T-helper 2 cell (primary cell): ENCODE measurements around the gene USP25.

Source experiments
- DNase-seq, 5 experiments: peaks; one replicate each; pipeline versions ENCODE4 v3.0.0 to v3.0.0-alpha.2; 2012 to 2022

The USP25 gene

DNA sequence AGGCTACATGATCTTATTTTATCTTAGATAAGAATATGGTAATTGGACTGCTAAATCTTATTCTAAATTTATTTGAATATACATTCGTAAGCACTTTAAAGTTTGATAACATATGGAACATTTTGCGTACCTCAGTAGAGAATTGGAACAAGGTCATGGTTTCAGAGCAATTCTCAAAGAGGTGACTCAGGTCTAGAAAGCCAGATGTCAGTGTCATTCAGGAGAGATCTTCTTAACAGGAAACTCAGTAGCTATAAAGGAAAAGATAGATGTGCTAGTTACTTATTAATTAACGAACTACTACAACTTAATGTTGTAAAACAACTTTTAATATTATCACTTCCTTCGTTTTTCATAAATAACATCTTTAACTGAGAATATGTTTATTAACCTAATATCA lies 142.5 kb downstream of the USP25 start:
- no peak for DNase-seq

DNA sequence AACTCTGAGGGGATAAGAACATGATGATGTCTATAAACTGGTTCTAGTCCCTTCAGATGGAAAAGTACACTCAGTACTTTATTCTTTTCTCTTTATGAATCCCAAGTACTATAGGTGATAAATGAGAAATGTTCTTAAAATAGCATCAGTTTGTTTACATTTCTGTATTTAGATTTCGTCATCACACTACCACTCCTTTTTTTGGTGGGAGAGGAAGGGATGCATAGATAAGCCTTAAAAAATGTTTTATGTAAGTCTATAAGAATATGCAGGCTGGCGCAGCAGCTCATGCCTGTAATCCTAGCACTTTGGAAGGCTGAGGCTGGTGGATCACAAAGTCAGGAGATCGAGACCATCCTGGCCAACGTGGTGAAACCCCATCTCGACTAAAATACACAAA lies 144.8 kb downstream of the USP25 start:
- DNase-seq, result no peak

DNA sequence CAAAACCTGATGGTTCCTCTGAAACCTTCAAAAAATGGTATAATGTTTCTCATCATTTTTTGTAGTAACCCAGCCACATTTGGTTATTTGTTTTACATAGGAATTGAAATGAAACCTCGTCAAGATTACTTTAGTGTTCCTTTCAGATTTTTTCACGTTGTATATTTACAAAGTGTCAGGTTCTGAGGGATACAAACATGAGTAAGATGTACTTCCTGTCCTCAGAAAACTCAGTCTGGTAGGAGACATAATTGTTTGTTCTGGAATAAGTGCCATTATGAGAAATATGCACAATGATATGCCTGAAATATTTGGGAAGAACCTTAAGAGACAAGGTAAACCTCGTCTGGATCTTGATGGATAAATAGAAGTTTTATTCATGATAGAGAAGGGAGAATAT lies 145.5 kb downstream of the USP25 start:
- DNase-seq, result no peak

DNA sequence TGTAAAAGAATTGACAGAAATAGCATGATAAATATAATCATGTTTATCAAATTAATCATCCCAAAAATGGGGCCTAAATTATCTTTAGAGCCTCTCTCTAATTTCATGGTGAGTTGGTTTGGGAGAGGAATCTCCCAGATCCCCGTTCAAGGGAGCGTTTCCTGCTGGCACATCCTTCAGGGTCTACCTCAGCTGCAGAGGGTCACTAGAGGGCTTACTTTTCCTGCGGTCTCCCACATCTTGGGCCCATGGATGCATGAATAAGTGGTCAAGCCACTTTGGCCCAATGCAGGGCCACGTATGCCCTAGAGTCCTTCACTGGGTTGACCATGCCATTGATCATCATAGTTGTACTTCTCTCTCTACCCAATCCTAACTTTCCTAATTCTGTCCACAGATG lies 164.1 kb downstream of the USP25 start:
- DNase-seq, result no peak

DNA sequence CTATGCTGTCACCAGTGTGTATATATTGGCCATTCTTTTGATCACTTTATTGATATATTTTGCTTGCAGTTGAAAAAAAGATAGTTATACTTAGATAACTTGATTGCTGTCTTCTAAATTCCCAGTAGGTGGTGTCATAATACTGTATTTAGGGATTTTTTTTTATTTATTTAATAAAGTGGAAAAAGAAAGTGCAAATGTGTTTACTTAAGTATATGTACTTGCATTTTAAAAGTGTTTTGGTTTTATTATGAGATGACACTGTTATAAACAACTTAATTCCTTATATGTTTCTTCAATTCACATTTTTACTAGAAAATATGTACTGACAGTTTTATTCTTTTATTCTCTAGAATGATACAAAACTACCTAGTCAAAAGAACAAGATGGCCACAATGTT lies 164.8 kb downstream of the USP25 start:
- DNase-seq, result no peak

DNA sequence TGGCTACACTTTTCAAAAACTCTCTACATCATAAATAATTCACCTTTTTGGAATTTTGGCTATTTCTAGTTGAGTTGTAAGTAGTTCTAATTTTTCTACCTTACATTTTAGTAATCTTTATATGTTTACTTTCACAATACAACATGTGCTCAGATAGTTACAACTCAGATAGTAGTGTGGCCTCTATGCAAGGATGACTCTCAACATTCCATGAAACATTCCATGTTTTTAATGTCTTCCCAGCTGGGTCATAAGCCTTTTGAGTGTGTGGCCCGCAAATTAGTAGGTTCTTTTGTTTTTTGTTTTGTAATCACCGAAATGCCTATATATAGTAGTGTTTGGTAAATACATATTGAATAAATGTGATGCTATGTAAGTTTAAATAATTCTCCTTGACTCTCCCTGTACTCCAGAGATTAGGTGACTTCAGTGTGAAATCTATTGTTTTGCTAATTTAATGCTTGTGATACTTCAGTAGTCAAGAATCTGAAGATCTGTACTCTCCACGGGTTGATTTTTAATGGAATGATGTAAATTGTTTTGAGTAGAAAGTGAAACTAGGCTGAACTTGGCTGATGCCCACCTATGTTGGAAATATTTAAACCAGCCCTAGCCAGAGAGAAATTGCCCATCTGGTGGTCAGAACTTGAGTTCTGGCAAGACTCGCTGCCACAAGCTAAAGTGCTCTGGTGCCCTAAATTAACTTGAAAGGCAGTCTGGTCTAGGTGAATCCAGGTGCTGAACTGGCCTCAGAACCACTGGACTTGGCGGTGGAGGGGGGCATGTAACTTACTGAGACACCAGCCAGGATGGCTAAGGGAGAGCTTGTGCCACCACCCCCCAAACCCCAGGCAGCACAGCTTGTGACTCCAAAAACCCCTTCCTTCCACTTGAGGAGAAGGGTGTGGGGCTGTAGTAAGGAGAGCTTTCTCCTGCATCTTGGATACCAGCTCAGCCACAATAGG lies 165.6 kb downstream of the USP25 start:
- no peak for DNase-seq

DNA sequence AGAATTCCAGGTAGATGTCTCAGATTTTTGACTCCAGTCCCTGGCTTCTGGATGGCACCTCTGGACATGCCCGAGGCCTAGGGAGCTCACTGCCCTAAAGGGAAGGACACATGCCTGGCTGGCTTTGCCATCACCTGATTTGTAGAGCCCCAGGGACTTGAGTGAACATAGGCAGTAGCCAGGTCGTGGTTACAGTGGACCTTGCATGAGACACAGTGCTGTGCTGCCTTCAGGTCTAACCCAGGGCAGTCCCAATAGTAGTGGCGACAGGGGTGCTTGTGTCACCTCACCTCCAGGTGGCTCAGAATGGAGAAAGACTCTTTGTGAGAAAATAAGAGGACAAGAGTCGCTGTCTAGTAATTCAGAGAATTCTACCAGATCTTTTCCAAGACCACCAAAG lies 166.7 kb downstream of the USP25 start:
- DNase-seq, result no peak

DNA sequence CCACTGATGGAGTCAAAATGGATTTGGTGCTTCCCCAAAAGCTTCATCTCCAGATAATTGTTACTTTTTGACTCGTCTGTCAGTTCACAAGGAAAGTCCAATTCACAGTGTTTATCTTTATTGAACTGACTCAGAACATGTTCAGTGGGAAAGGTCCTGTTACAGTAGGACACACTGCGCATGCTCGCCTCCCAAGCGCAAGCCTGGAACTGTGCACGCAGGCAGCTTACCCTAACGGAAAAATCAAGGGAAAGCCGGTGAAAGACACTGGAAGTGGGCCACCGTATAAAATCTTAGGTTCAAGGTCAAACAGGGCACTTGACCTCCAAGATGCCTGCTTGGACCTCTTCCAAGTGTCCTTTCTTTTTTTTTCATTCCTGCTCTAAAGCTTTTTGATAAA lies 174.6 kb downstream of the USP25 start:
- DNase-seq, result no peak

DNA sequence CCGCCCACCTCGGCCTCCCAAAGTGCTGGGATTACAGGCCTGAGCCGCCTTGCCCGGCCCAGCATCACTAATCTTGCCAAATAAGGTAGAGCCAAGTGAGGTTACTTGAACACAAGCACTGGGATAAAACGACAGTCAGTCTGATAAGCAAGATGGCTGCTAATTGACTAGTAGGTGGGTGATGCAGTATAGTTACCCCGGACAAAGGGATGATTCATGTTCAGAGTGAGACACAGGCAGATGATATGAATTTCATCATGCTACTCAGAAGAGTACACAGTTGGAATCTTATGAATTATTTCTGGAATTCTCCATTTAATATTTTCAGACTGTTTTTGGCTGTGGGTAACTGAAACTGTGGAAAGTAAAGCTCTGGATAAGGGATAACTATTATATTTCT lies 178.4 kb downstream of the USP25 start:
- DNase-seq, result no peak

DNA sequence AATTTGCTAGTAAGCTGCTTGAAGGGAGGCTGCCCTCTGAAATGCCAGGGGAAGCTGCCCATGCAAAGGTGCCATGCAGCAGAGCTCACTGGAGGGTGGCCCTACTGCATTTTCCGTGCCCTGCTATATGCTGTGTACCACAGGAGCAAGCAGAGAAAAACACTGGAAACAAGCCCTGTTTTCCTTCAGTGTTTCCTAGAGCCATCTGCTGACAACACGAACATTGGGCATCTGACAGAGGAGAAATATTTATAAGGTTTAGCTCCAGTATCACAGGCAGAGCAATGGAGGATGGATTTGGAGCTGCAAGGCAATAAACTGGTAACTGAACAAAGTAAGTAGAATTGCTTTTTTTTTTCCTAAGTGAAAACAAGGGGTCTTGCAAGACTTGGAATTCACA lies 198.4 kb downstream of the USP25 start:
- DNase-seq, result no peak

DNA sequence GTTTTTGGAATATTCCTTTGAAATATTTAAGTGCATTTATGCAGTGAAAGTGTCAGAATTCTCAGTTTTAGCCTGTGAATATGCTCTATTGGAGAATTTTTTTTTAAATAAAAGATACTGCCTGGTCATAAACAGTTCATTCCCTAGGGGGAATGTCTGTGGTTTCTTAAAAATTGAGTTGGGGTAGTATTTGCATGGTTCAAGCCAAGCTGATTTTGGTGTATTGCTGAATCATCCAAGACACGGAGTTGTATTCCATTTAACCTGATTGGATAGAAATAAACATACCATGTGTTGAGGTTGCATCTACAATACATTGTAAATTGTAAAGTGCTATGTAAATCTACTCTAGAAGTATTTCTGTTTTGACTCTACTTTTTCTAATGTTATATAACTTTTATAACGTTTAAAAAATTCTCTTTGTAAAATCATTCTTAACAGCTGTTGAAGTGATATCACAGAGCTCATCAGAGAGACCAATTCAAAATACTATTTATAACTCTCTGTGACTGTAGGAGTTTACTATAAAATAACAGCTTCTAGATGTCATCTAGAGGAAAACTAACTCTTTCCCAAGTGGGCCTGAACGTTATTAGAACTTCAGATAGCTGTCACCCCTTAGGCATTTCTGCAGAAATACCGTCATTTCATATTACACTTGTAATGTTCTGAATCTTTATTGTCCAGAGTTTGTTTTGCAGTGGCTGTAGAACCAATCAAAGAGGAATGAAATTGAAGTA lies 199.1 kb downstream of the USP25 start:
- no peak for DNase-seq

DNA sequence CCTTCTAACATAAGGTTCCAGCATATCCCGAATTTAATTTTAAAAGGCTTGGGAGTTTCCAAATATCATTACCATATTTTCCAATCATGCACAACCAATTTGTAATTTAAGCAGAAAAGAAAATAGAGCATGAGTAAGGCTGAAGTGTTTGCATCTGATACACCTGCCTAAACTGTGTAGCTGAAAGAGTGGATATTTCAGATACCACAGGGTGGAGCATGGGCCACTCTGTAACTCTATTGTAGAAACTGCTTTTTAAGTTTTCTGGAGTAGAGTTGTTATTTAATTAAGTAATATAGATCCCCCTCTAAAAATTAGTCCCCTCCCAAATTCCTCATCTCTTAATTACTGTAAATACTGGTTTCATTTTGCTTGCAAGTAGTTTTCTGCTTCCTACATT lies 199.8 kb downstream of the USP25 start:
- DNase-seq, result no peak
